H9 (cell line): ENCODE measurements around the gene MEPCE. TPM values are rescaled to one million over a fixed set of nuclear protein-coding genes. Genes with fewer than 3 reads are reported as not detected.

Experiments used
- DNase-seq: peaks from one replicate; pipeline ENCODE4 v3.0.0-alpha.2; 2017
- H2AFZ ChIP-seq: one replicate; pipeline ENCODE4 v1.6.1; 2013; ENCODE audit warnings: mild to moderate bottlenecking, low read length, control low read depth, moderate library complexity
- H2AK5ac ChIP-seq: 2 replicates; pipeline ENCODE4 v1.6.1; 2013; ENCODE audit warnings: low read length, control low read depth, mixed read lengths; ENCODE audit not compliant: insufficient read length
- H2BK120ac ChIP-seq: one replicate; pipeline ENCODE4 v1.6.1; 2013; ENCODE audit warnings: low read depth, mild to moderate bottlenecking, low read length, control low read depth, inconsistent platforms; ENCODE audit not compliant: poor library complexity, severe bottlenecking
- H2BK12ac ChIP-seq: 2 replicates; pipeline ENCODE4 v1.6.1; 2013; ENCODE audit warnings: low read length, control low read depth, mixed read lengths, low read depth; ENCODE audit not compliant: insufficient read length
- H2BK15ac ChIP-seq: 2 replicates; pipeline ENCODE4 v1.6.1; 2013; ENCODE audit warnings: low read depth, low read length, control low read depth
- H2BK20ac ChIP-seq: one replicate; pipeline ENCODE4 v1.6.1; 2013; ENCODE audit warnings: low read depth, mild to moderate bottlenecking, low read length, control low read depth, inconsistent platforms; ENCODE audit not compliant: poor library complexity, severe bottlenecking
- H2BK5ac ChIP-seq: 2 replicates; pipeline ENCODE4 v1.6.1; 2013; ENCODE audit warnings: low read length, control low read depth, mixed read lengths; ENCODE audit not compliant: insufficient read length
- H3K14ac ChIP-seq: 2 replicates; pipeline ENCODE4 v1.6.1; 2013; ENCODE audit warnings: low read length, control low read depth; ENCODE audit not compliant: insufficient read depth
- H3K18ac ChIP-seq: 2 replicates; pipeline ENCODE4 v1.6.1; 2013; ENCODE audit warnings: low read depth, mild to moderate bottlenecking, mixed read lengths, low read length, control low read depth; ENCODE audit not compliant: insufficient read length
- H3K23ac ChIP-seq: 2 replicates; pipeline ENCODE4 v1.6.1; 2013; ENCODE audit warnings: low read length, control low read depth, mixed read lengths, low read depth; ENCODE audit not compliant: insufficient read length
- H3K23me2 ChIP-seq: 2 replicates; pipeline ENCODE4 v1.6.1; 2013; ENCODE audit warnings: low read depth, mild to moderate bottlenecking, mixed read lengths, low read length, control low read depth; ENCODE audit not compliant: insufficient read length, poor library complexity, severe bottlenecking
- H3K27ac ChIP-seq: 2 replicates; pipeline ENCODE4 v1.5.1; 2013; ENCODE audit warnings: low read length, control low read depth, mixed read lengths, low read depth; ENCODE audit not compliant: insufficient read length
- H3K27me3 ChIP-seq: 2 replicates; pipeline ENCODE4 v1.6.1; 2013; ENCODE audit warnings: low read length, control low read depth, inconsistent platforms; ENCODE audit not compliant: insufficient read depth
- H3K4ac ChIP-seq: 2 replicates; pipeline ENCODE4 v1.6.1; 2013; ENCODE audit warnings: low read depth, mild to moderate bottlenecking, control low read depth, inconsistent platforms, low read length, moderate library complexity
- H3K4me1 ChIP-seq: 2 replicates; pipeline ENCODE4 v1.6.1; 2013; ENCODE audit warnings: low read length, control low read depth, inconsistent platforms; ENCODE audit not compliant: insufficient read depth
- H3K4me2 ChIP-seq: 2 replicates; pipeline ENCODE4 v1.6.1; 2013; ENCODE audit warnings: low read length, control low read depth, mixed read lengths; ENCODE audit not compliant: insufficient read length, insufficient read depth
- H3K56ac ChIP-seq: 2 replicates; pipeline ENCODE4 v1.6.1; 2013; ENCODE audit warnings: low read depth, mild to moderate bottlenecking, mixed read lengths, low read length, control low read depth; ENCODE audit not compliant: insufficient read length
- H3K79me1 ChIP-seq: 2 replicates; pipeline ENCODE4 v1.6.1; 2013; ENCODE audit warnings: low read depth, mild to moderate bottlenecking, moderate library complexity, low read length, control low read depth, inconsistent platforms; ENCODE audit not compliant: insufficient read depth, poor library complexity, severe bottlenecking
- H3K79me2 ChIP-seq: 2 replicates; pipeline ENCODE4 v1.6.1; 2013; ENCODE audit warnings: low read length, control low read depth, inconsistent platforms; ENCODE audit not compliant: insufficient read depth
- H3K9ac ChIP-seq: 2 replicates; pipeline ENCODE4 v1.6.1; 2013; ENCODE audit warnings: low read length, control low read depth, mixed read lengths; ENCODE audit not compliant: insufficient read length; ENCODE audit errors: extremely low read depth
- H3K9me3 ChIP-seq: one replicate; pipeline ENCODE4 v1.6.1; 2013; ENCODE audit warnings: low read depth, low read length, inconsistent platforms; ENCODE audit not compliant: control insufficient read depth
- H3T11ph ChIP-seq: one replicate; pipeline ENCODE4 v1.6.1; 2013; ENCODE audit warnings: mild to moderate bottlenecking, low read length, control low read depth, inconsistent platforms
- H4K20me1 ChIP-seq: one replicate; pipeline ENCODE4 v1.6.1; 2013; ENCODE audit not compliant: control insufficient read depth, insufficient read length, insufficient read depth
- H4K5ac ChIP-seq: 2 replicates; pipeline ENCODE4 v1.6.1; 2013; ENCODE audit warnings: low read depth, mild to moderate bottlenecking, mixed read lengths, low read length, control low read depth; ENCODE audit not compliant: insufficient read length
- H4K8ac ChIP-seq: replicated peaks from 2 replicates; pipeline ENCODE4 v1.6.1; 2013; ENCODE audit warnings: low read length, control low read depth, mixed read lengths, low read depth; ENCODE audit not compliant: insufficient read length
- H4K91ac ChIP-seq: 2 replicates; pipeline ENCODE4 v1.6.1; 2013; ENCODE audit warnings: low read depth, mild to moderate bottlenecking, moderate library complexity, mixed read lengths, low read length, control low read depth; ENCODE audit not compliant: insufficient read length
- H3K27ac Mint-ChIP-seq, 3 experiments: 2 replicates in 2 of 3; 3 replicates in 1 of 3; pipeline ENCODE4 v1.8.0; 2020 to 2021; ENCODE audit warnings: mixed read lengths in 3 of 3, mild to moderate bottlenecking in 1 of 3, moderate library complexity in 1 of 3
- H3K27me3 Mint-ChIP-seq: 2 replicates; pipeline ENCODE4 v1.8.0; 2021; ENCODE audit warnings: low read depth, mild to moderate bottlenecking, moderate library complexity, mixed read lengths
- H3K36me3 Mint-ChIP-seq, 3 experiments: 2 replicates in 2 of 3; 3 replicates in 1 of 3; pipeline ENCODE4 v1.8.0; 2020 to 2021; ENCODE audit warnings: low read depth in 3 of 3, mixed read lengths in 3 of 3; ENCODE audit not compliant: insufficient read depth in 1 of 3
- H3K4me1 Mint-ChIP-seq, 2 experiments: 2 replicates each; pipeline ENCODE4 v1.8.0; 2020; ENCODE audit warnings: mixed read lengths in 2 of 2
- H3K4me3 Mint-ChIP-seq, 2 experiments: 2 replicates in 1 of 2; 3 replicates in 1 of 2; pipeline ENCODE4 v1.8.0; 2020 to 2021; ENCODE audit warnings: mild to moderate bottlenecking in 2 of 2, mixed read lengths in 2 of 2, moderate library complexity in 1 of 2
- H3K9me3 Mint-ChIP-seq, 2 experiments: 2 replicates in 1 of 2; 3 replicates in 1 of 2; pipeline ENCODE4 v1.8.0; 2020; ENCODE audit warnings: mild to moderate bottlenecking in 2 of 2, mixed read lengths in 2 of 2, moderate library complexity in 1 of 2
- CTCF ChIP-seq: fragments of 200-600 bp; sonication (generic); conservative IDR thresholded peaks from 3 replicates; pipeline ENCODE4 v1.8.0; 2021; ENCODE audit warnings: antibody characterized with exemption, mild to moderate bottlenecking
- WGBS: extraction: QIAGEN DNeasy Blood & Tissue Kit; methylation state at CpG from one replicate; pipeline ENCODE4 v1.1.7; 2013; ENCODE audit warnings: missing lambda C conversion rate, low lambda C conversion rate, mixed read lengths; ENCODE audit not compliant: insufficient read length; ENCODE audit errors: extremely low coverage; 5-methylcytosine and 5-hydroxymethylcytosine counted together
- total RNA-seq: library from RNA; stranded (reverse); gene quantifications from 2 replicates; pipeline ENCODE4 v1.2.1, GENCODE V29; 2021

MEPCE gene
- total RNA-seq, 1 experiment from 2014 or later, result 68.0 TPM

GRCh38 chr7:100407285-100408180 lies 22.1 kb upstream of the MEPCE start:
- no CpG with 5 or more reads among the region's 12 CpGs for WGBS
- Histone ChIP-seq H3K9ac (no peak overlapping the region), H3K4me1 (no peaks in the 10 kb centered on the region), H3K18ac (no peak overlapping the region), H4K5ac (no peak overlapping the region), H4K91ac (no peak overlapping the region), H3K23ac (no peak overlapping the region), H2BK5ac (no peak overlapping the region), H2BK15ac (no peak overlapping the region), H3K79me1 (no peaks in the 10 kb centered on the region), H2BK120ac (no peak overlapping the region), H3K14ac (no peak overlapping the region), H3K4me2 (no peak overlapping the region), H3T11ph (no peak overlapping the region), H4K20me1 (no peaks in the 10 kb centered on the region), H3K27ac (no peak overlapping the region), H3K79me2 (no peaks in the 10 kb centered on the region), H2BK20ac (no peak overlapping the region), H3K4ac (no peak overlapping the region), H2AK5ac (no peak overlapping the region), H3K9me3 (no peaks in the 10 kb centered on the region), H4K8ac (no peak overlapping the region), H2BK12ac (no peak overlapping the region), H3K27me3 (no peaks in the 10 kb centered on the region), H3K56ac (no peak overlapping the region), H2AFZ (no peak overlapping the region), H3K23me2 (no peaks in the 10 kb centered on the region)
- no peak overlapping the region; a peak in 1 of 7 replicates for H3K27ac Mint-ChIP-seq
- no peaks in the 10 kb centered on the region for H3K36me3 Mint-ChIP-seq
- H3K4me3 Mint-ChIP-seq, result no peak overlapping the region
- DNase-seq, result peak; percentile 43
- H3K27me3 Mint-ChIP-seq, result peaks cover 20% of the 10 kb centered on the region
- peaks cover 0 to 3% of the 10 kb centered on the region in 2 experiments; a peak in 1 of 4 replicates for H3K4me1 Mint-ChIP-seq
- peak; percentile 82 for TF ChIP-seq CTCF
- H3K9me3 Mint-ChIP-seq, result no peaks in the 10 kb centered on the region
